ENCODE data around the gene SLC7A8. TPM values are rescaled to one million over a fixed set of nuclear protein-coding genes. Genes with fewer than 3 reads are reported as not detected.

The SLC7A8 gene
- total RNA-seq, 1 donor from 2014 or later = 36.8 TPM

DNA sequence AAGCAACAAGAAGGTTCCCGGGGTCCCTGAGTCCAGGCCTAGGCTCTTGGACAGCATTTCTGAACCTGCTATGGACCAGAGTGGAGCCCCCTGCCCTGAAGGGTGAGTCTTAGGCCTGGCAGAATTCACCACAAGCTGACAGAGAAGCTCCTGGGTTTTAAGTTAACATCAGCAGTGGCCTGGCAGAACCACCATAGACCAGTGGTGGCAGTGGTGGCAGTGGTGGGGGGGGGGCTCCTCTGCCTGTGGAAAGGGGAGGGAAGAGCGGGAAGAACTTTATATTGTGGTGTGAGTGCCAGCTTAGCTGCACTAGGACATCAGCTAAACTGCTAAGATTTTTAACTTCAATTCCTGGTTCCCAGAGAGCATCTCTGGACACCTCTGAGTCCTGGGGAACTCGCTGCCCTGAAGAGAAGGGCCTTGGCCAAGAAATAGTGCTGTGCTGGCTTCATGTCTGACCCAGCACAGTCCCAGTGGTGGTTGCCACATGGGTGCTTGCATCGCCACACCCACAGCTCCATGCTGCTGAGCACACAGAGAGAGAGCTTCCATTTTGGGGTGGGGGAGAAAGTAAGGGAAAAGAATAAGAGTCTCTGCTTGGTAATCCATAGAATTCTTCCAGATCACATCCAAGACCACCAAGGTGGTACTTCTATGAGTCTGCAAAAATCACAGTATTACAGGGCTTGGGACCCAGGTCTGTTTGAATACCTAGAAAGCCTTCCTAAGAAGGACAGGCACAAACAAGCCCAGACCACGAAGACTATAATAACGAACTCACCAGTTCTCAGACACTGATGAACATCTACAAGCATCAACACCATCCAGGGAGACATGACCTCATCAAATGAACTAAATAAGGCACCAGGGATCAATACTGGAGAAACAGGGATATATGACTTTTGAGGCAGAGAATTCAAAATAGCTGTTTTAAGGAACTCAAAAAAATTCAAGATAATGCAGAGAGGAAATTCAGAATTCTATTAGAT lies 33.9 kb upstream of the SLC7A8 start:
- intact Hi-C loops (cut with DNase I) = no loop called here
- TF ChIP-seq, protein P1, sequence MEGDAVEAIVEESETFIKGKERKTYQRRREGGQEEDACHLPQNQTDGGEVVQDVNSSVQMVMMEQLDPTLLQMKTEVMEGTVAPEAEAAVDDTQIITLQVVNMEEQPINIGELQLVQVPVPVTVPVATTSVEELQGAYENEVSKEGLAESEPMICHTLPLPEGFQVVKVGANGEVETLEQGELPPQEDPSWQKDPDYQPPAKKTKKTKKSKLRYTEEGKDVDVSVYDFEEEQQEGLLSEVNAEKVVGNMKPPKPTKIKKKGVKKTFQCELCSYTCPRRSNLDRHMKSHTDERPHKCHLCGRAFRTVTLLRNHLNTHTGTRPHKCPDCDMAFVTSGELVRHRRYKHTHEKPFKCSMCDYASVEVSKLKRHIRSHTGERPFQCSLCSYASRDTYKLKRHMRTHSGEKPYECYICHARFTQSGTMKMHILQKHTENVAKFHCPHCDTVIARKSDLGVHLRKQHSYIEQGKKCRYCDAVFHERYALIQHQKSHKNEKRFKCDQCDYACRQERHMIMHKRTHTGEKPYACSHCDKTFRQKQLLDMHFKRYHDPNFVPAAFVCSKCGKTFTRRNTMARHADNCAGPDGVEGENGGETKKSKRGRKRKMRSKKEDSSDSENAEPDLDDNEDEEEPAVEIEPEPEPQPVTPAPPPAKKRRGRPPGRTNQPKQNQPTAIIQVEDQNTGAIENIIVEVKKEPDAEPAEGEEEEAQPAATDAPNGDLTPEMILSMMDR (IDR thresholded peaks at IDR 0.05) = no peak
- no peak for ATAC-seq

DNA sequence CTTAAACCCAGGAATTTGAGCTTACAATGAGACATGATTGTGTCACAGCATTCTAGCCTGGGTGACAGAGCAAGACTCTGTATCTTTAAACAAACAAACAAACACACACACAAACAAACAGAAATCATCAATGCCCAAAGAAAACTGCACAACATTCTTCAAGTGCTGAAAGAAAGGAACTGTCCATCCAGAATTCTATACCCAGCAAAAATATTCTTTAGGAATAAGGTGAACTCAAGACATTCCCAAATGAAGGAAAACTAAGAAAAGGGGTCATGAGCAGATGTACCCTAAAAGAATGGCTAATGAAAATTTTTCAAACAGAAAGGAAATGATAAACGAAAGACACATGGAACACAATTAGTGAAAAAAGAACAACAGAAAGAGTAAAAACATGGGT lies 32.0 kb upstream of the SLC7A8 start:
- H3K4me3 ChIP-seq = no peak overlapping the region
- intact Hi-C loops (cut with DNase I) = no loop called here
- DNase-seq (no peak), ATAC-seq (no peak)
- no peak overlapping the region for H3K27ac ChIP-seq
- no peaks in the 10 kb centered on the region for H3K36me3 ChIP-seq
- H3K27me3 ChIP-seq (ENCODE audit: low read depth) = no peaks in the 10 kb centered on the region
- no peaks in the 10 kb centered on the region for H3K9me3 ChIP-seq
- H3K4me1 ChIP-seq = no peaks in the 10 kb centered on the region
- TF ChIP-seq, protein P1 (IDR thresholded peaks at IDR 0.05) = no peak

More for the DNA sequence above, 33.9 kb upstream of the SLC7A8 start:
- Histone ChIP-seq H3K27me3 (ENCODE audit: low read depth) (no peaks in the 10 kb centered on the region), H3K4me3 (no peak overlapping the region), H3K4me1 (no peaks in the 10 kb centered on the region), H3K36me3 (no peaks in the 10 kb centered on the region), H3K9me3 (no peaks in the 10 kb centered on the region), H3K27ac (no peak overlapping the region)
- no peak for DNase-seq

DNA sequence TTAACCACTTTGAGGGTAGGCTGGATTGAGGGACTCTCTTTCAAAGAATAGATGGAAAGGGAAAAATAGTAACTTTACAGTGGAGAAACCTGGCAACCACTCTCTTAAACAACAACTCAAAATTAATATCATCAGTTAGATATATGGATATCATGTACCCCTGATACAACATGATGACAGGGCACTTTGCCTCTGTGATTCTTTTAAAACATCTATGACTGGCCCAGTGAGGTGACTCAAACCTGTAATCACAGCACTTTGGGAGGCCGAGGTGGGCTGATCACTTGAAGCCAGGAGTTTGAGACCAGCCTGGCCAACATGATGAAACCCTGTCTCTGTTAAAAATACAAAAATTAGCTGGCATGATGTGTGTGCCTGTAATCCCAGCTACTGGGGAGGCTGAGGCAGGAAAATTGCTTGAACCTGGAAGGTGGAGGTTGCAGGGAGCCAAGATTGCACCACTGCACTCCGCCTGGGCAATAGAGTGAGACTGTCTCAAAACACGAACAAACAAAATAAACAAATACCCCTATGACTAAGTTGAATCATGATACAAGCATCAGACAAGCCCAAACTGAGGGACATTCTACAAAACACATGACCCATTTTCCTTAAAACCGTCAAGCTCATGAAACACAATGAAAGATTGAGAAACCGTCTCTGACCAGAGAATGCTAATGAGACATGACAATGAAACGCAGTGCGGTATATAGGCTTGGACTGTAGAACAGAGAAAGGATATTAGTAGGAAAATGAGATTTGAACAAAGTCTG lies 26.4 kb upstream of the SLC7A8 start:
- TF ChIP-seq, protein P1 (IDR thresholded peaks at IDR 0.05) = no peak
- Histone ChIP-seq H3K9me3 (no peaks in the 10 kb centered on the region), H3K36me3 (no peaks in the 10 kb centered on the region), H3K27me3 (ENCODE audit: low read depth) (no peaks in the 10 kb centered on the region), H3K27ac (no peak overlapping the region), H3K4me3 (no peak overlapping the region), H3K4me1 (no peaks in the 10 kb centered on the region)
- DNase-seq (no peak), ATAC-seq (no peak)
- intact Hi-C loops (cut with DNase I) = no loop called here

DNA sequence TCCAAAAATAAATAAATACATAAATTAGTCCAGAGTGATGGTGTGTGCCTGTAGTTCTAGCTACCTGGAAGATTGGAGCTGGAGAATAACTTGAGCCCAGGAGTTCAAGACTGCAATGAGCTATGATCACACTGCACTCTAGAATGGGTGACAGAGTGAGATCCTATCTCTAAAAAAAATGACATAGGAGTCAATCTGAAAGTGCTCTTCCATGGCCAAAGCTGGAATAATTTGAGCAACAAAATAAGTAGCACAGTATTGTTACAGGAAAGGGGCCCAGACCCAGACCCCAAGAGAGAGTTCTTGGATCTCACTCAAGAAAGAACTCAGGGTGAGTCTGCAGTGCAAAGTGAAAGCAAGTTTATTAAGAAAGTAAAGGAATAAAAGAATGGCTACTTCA lies 24.9 kb upstream of the SLC7A8 start:
- TF ChIP-seq, protein P1 (IDR thresholded peaks at IDR 0.05) = no peak
- DNase-seq (no peak), ATAC-seq (no peak)
- Histone ChIP-seq H3K36me3 (no peaks in the 10 kb centered on the region), H3K9me3 (no peaks in the 10 kb centered on the region), H3K27me3 (ENCODE audit: low read depth) (no peaks in the 10 kb centered on the region), H3K4me1 (no peaks in the 10 kb centered on the region), H3K27ac (no peak overlapping the region), H3K4me3 (no peak overlapping the region)
- intact Hi-C loops (cut with DNase I) = no loop called here

DNA sequence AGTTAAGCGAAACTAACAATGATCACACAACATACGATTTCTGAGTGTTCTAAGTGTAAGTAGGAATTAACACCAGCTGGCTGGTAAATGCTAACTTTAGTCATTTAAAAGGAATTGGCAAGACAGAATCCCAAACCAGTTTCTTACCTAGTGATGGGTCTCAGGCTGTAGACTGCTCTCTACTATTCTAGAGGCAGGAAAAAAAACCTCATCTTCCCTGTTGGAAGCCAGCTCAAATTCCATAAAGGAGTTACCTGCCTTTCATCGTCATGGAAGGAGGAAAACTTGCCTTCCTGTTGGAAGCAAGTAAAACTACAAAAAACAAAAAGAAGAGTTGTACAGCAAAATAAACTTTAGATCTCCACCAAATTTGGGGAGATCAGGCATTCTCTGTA lies 23.7 kb upstream of the SLC7A8 start:
- ATAC-seq = no peak
- DNase-seq = no peak

More for the DNA sequence above, 23.7 kb upstream of the SLC7A8 start:
- no peaks in the 10 kb centered on the region for H3K9me3 ChIP-seq
- H3K27me3 ChIP-seq (ENCODE audit: low read depth) = no peaks in the 10 kb centered on the region
- no peak overlapping the region for H3K27ac ChIP-seq
- intact Hi-C loops (cut with DNase I) = no loop called here
- H3K4me1 ChIP-seq = no peaks in the 10 kb centered on the region
- H3K36me3 ChIP-seq = no peaks in the 10 kb centered on the region
- H3K4me3 ChIP-seq = no peak overlapping the region
- TF ChIP-seq, protein P1 (IDR thresholded peaks at IDR 0.05) = no peak

Measured in lower lobe of right lung (tissue), 2 donors.